ENCODE data around the gene BTBD17. TPM values are rescaled to one million over a fixed set of nuclear protein-coding genes. Genes with fewer than 3 reads are reported as not detected.
A peak's percentile ranks its signal among the peaks of the same experiment; 100 is the strongest.

Gene BTBD17
- total and polyA plus RNA-seq, 12 donors: not detected

GRCh38 chr17:74380086-74380958, 18.7 kb upstream of the BTBD17 start:
- H3K9me3 ChIP-seq: no peaks in the 10 kb centered on the region
- intact Hi-C loops (cut with DNase I): loop anchor here in 3 of 10 donors (1.0 to 5.0 kb wide), 2 partner anchors 47 to 74 kb away; no protein-coding TSS in a partner anchor

GRCh38 chr17:74379495-74380085, 17.9 kb upstream of the BTBD17 start:
- intact Hi-C loops (cut with DNase I): loop anchor here (1.0 to 10.0 kb wide), 8 partner anchors 48 to 225 kb away; no protein-coding TSS in a partner anchor
- Histone ChIP-seq H3K27ac (peak overlapping the region in 6 of 10 donors; percentile 36 to 56 (median 48)), H3K9me3 (no peaks in the 10 kb centered on the region), H3K27me3 (peaks cover 0 to 1% (median 0%) of the 10 kb centered on the region in 7 donors), H3K36me3 (no peaks in the 10 kb centered on the region), H3K4me3 (peak overlapping the region in 5 of 10 donors; percentile 4 to 24 (median 20)), H3K4me1 (peaks cover 6 to 22% (median 14%) of the 10 kb centered on the region in 9 donors)
- DNase-seq: peak; percentile 94 to 96
- ATAC-seq: peak; percentile 93 to 97 (median 96)
- WGBS, 2 donors: 13 to 18% methylated on average over 20 of the region's 20 CpGs
- peak; percentile 94 to 98 (median 96) for TF ChIP-seq CTCF (IDR thresholded peaks at IDR 0.05)

More at GRCh38 chr17:74380086-74380958, 18.7 kb upstream of the BTBD17 start:
- H3K27me3 ChIP-seq: no peaks in the 10 kb centered on the region
- WGBS, 2 donors: 35 to 39% methylated on average over 17 of the region's 17 CpGs
- ATAC-seq (peak; percentile 20 to 80 (median 38)), DNase-seq (no peak)
- TF ChIP-seq CTCF (IDR thresholded peaks at IDR 0.05): no peak
- H3K27ac ChIP-seq: peak overlapping the region in 5 of 10 donors; percentile 36 to 56 (median 45)
- no peaks in the 10 kb centered on the region for H3K36me3 ChIP-seq
- peaks cover 6 to 25% (median 14%) of the 10 kb centered on the region in 9 donors for H3K4me1 ChIP-seq
- peak overlapping the region in 5 of 10 donors; percentile 4 to 24 (median 20) for H3K4me3 ChIP-seq

GRCh38 chr17:74374858-74375257, 13.2 kb upstream of the BTBD17 start:
- H3K27ac ChIP-seq: no peak overlapping the region
- H3K4me1 ChIP-seq: peaks cover 4 to 14% (median 7%) of the 10 kb centered on the region in 9 donors
- H3K27me3 ChIP-seq: peaks cover 0 to 3% (median 0%) of the 10 kb centered on the region in 7 donors
- TF ChIP-seq CTCF (IDR thresholded peaks at IDR 0.05): no peak
- ATAC-seq: no peak
- intact Hi-C loops (cut with DNase I): loop anchor here in 2 of 10 donors (10.0 kb wide), 2 partner anchors 120 to 230 kb away; no protein-coding TSS in a partner anchor
- H3K9me3 ChIP-seq: no peaks in the 10 kb centered on the region
- no peak for DNase-seq
- H3K4me3 ChIP-seq: no peak overlapping the region
- WGBS, 2 donors: 88 to 90% methylated on average over 3 of the region's 3 CpGs
- no peaks in the 10 kb centered on the region for H3K36me3 ChIP-seq

All from heart right ventricle (tissue), 16 donors.